Neural progenitor cell (in vitro differentiated cells): ENCODE measurements around the gene NCKAP1.

Experiments used
- CTCF ChIP-seq: fragments of 200-600 bp; sonication (generic); IDR thresholded peaks from 2 replicates; pipeline ENCODE4 v1.5.1; 2017; ENCODE audit warnings: antibody characterized with exemption, mild to moderate bottlenecking
- EZH2 ChIP-seq: fragments of 200-600 bp; sonication (generic); IDR thresholded peaks from 2 replicates; pipeline ENCODE4 v1.6.1; 2017; ENCODE audit warnings: antibody characterized with exemption, mild to moderate bottlenecking, moderate library complexity
- EZH2phosphoT487 ChIP-seq: fragments of 200-600 bp; sonication (generic); IDR thresholded peaks from 2 replicates; pipeline ENCODE4 v1.6.1; 2017; ENCODE audit warnings: antibody characterized with exemption

GRCh38 chr2:183033951-183034350, 4.3 kb downstream of the NCKAP1 start:
- TF ChIP-seq CTCF (no peak), EZH2 (no peak), EZH2phosphoT487 (no peak)
